ENCODE data around the gene ZBTB46. TPM values are rescaled to one million over a fixed set of nuclear protein-coding genes. Genes with fewer than 3 reads are reported as not detected.

ZBTB46 gene
- total RNA-seq, 2 donors from 2014 or later = 9.3 to 9.9 TPM

- H3K4me3 ChIP-seq = no peak overlapping the region
- DNase-seq (ENCODE audit: low spot score) = no peak
- H3K27me3 ChIP-seq (replicated peaks; ENCODE audit: insufficient read depth) = no peaks in the 10 kb centered on the region
- H3K27ac ChIP-seq = no peak overlapping the region
- no peaks in the 10 kb centered on the region for H3K9me3 ChIP-seq
- ATAC-seq (ENCODE audit: insufficient number of reproducible peaks, low FRiP score, low read depth) = no peak
- TF ChIP-seq CTCF (IDR thresholded peaks at IDR 0.05) = no peak
- no peaks in the 10 kb centered on the region for H3K36me3 ChIP-seq
- H3K4me1 ChIP-seq (ENCODE audit: control insufficient read depth in 1 of 2, low read depth in 2 of 2) = peaks cover 0 to 18% of the 10 kb centered on the region in 2 donors
These were observed 4.3 kb downstream of the ZBTB46 start for GRCh38 chr20:63826753-63827152.

- Histone ChIP-seq H3K27ac (no peak overlapping the region), H3K36me3 (no peaks in the 10 kb centered on the region), H3K4me3 (no peak overlapping the region), H3K4me1 (ENCODE audit: control insufficient read depth in 1 of 2, low read depth in 2 of 2) (peaks cover 0 to 14% of the 10 kb centered on the region in 2 donors), H3K27me3 (replicated peaks; ENCODE audit: insufficient read depth) (no peaks in the 10 kb centered on the region), H3K9me3 (no peaks in the 10 kb centered on the region)
- no peak for DNase-seq (ENCODE audit: low spot score)
- no peak for TF ChIP-seq CTCF (IDR thresholded peaks at IDR 0.05)
- no peak for ATAC-seq (ENCODE audit: insufficient number of reproducible peaks, low FRiP score, low read depth)
These were observed 5.5 kb downstream of the ZBTB46 start for GRCh38 chr20:63825331-63826118.

GRCh38 chr20:63823691-63824311 is 7.3 kb downstream of the ZBTB46 start:
- Histone ChIP-seq H3K9me3 (no peaks in the 10 kb centered on the region), H3K4me3 (no peak overlapping the region), H3K27ac (no peak overlapping the region), H3K4me1 (ENCODE audit: control insufficient read depth in 1 of 2, low read depth in 2 of 2) (peaks cover 0 to 3% of the 10 kb centered on the region in 2 donors), H3K36me3 (no peaks in the 10 kb centered on the region), H3K27me3 (replicated peaks; ENCODE audit: insufficient read depth) (no peaks in the 10 kb centered on the region)
- no peak for DNase-seq (ENCODE audit: low spot score)
- no peak for TF ChIP-seq CTCF (IDR thresholded peaks at IDR 0.05)
- ATAC-seq (ENCODE audit: insufficient number of reproducible peaks, low FRiP score, low read depth) = no peak

- Histone ChIP-seq H3K4me3 (no peak overlapping the region), H3K9me3 (no peaks in the 10 kb centered on the region), H3K27me3 (replicated peaks; ENCODE audit: insufficient read depth) (no peaks in the 10 kb centered on the region), H3K4me1 (ENCODE audit: control insufficient read depth in 1 of 2, low read depth in 2 of 2) (no peaks in the 10 kb centered on the region), H3K36me3 (no peaks in the 10 kb centered on the region), H3K27ac (no peak overlapping the region)
- TF ChIP-seq CTCF (IDR thresholded peaks at IDR 0.05) = no peak
- ATAC-seq (ENCODE audit: insufficient number of reproducible peaks, low FRiP score, low read depth) (no peak), DNase-seq (ENCODE audit: low spot score) (no peak)
These were observed 8.8 kb downstream of the ZBTB46 start for GRCh38 chr20:63822276-63822696.

GRCh38 chr20:63821811-63822210 is 9.3 kb downstream of the ZBTB46 start:
- DNase-seq (ENCODE audit: low spot score) (no peak), ATAC-seq (ENCODE audit: insufficient number of reproducible peaks, low FRiP score, low read depth) (no peak)
- H3K36me3 ChIP-seq = no peaks in the 10 kb centered on the region
- no peak overlapping the region for H3K4me3 ChIP-seq
- no peak for TF ChIP-seq CTCF (IDR thresholded peaks at IDR 0.05)
- no peaks in the 10 kb centered on the region for H3K4me1 ChIP-seq (ENCODE audit: control insufficient read depth in 1 of 2, low read depth in 2 of 2)
- H3K9me3 ChIP-seq = no peaks in the 10 kb centered on the region
- H3K27me3 ChIP-seq (replicated peaks; ENCODE audit: insufficient read depth) = no peaks in the 10 kb centered on the region
- no peak overlapping the region for H3K27ac ChIP-seq
